Choroid plexus epithelial cell (primary cell): ENCODE measurements around the gene ERAL1.

ENCODE experiments used
- DNase-seq: peaks from one replicate; pipeline ENCODE4 v3.0.0-alpha.2; 2010; ENCODE audit warnings: low read depth
- H3K4me3 ChIP-seq: 2 replicates; pipeline ENCODE4 v1.5.1; 2011; ENCODE audit warnings: low read depth, mild to moderate bottlenecking, control low read depth, low read length, moderate library complexity
- TF ChIP-seq, protein P1 (sequence below): conservative IDR thresholded peaks from 2 replicates; pipeline ENCODE4 v1.5.1; 2011; ENCODE audit warnings: low read depth, mild to moderate bottlenecking, control low read depth, inconsistent platforms, low read length, moderate library complexity

The ERAL1 gene

DNA sequence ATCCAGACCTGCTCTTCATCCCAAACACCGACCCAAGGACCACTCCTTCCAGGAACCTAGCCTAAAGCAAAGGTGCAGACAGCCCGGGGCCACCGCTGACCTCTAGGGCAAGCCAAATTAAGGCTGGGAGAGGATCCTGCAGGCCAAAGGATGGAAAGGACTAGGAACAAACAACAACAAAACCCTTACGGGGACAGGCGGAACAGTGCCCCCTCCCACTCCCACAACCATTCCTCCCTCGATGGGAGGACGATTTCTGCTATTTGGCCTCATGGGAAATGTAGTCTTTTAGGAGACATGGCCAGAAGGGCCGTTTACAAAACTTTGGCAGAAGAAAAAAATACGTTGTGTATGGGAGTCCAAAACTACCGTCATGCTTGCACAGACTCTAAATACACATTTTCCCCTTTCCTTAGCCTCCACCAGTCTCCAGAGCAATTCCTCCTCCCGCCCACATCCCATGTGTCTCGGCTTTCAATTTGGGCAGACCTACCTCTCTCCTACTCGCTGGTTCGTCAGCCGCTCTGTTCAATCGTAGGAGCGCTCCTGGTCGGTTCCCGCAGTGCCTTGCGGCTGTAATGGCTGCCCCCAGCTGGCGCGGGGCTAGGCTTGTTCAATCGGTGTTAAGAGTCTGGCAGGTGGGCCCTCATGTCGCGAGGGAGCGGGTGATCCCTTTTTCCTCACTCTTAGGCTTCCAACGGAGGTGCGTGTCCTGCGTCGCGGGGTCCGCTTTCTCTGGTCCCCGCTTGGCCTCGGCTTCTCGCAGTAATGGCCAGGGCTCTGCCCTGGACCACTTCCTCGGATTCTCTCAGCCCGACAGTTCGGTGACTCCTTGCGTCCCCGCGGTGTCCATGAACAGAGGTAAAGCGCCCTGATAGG, at the start of gene ERAL1:
ERAL1 (plus strand) TSS at position 560 of the 879 bp plus-strand sequence; CDS start at position 579, 19 bp downstream.
- DNase-seq: peak; percentile 90
- TF ChIP-seq, protein P1, sequence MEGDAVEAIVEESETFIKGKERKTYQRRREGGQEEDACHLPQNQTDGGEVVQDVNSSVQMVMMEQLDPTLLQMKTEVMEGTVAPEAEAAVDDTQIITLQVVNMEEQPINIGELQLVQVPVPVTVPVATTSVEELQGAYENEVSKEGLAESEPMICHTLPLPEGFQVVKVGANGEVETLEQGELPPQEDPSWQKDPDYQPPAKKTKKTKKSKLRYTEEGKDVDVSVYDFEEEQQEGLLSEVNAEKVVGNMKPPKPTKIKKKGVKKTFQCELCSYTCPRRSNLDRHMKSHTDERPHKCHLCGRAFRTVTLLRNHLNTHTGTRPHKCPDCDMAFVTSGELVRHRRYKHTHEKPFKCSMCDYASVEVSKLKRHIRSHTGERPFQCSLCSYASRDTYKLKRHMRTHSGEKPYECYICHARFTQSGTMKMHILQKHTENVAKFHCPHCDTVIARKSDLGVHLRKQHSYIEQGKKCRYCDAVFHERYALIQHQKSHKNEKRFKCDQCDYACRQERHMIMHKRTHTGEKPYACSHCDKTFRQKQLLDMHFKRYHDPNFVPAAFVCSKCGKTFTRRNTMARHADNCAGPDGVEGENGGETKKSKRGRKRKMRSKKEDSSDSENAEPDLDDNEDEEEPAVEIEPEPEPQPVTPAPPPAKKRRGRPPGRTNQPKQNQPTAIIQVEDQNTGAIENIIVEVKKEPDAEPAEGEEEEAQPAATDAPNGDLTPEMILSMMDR: peak; percentile 11
- peak within 1 kb of the TSS; percentile 83 for H3K4me3 ChIP-seq

DNA sequence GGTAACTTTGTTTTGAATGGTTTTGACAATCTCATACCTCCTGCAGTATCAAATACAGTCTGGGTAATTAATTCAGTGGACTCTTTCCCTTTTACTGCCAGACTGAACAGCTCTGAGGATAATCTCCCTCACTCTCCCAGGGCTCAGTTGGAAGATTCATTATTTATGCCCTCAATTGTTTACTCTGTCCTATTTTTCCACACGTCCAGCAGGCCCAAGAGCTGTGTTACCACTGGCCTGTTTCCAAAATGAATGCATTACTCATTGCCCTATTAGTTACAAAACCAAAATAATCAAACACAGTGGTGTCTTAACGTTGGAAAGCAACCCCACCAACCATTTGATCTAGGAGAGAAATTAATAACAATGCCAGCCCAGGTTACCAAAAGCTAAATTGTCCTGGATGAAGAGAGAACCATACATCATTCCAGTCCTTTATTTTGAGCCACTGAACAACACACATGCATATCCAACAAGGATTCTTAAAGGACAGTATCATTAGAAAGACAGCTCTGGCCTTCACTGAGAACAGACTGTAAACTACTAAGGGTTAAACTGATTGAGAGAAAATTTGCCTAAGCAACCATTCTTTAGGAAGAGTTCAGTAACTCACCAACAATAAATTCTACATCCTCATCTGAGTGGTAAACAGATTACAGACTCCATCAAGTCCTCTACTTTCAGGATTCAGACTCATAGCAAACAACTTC, 46.7 kb upstream of the ERAL1 start:
- no peak overlapping the region for H3K4me3 ChIP-seq
- TF ChIP-seq, protein P1: no peak
- DNase-seq: peak; percentile 92

DNA sequence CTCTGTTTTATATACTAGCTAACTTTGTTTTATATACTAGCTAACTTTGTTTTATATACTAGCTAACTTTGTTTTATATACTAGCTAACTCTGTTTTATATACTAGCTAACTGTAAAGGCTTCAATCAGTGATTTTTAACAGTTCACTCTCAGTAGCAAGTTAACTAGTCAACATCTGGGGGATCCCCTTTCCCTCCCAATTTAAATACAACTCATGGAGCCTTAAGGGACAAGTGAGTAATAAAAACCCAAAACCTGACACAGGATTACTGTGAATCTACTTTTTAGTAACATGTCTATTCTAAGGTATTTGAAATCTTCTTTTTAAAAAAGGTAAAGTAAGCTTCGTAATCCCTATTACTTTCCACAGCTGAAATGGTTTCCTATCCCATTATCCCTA, 44.4 kb upstream of the ERAL1 start:
- no peak for DNase-seq
- TF ChIP-seq, protein P1: no peak
- no peak overlapping the region for H3K4me3 ChIP-seq

DNA sequence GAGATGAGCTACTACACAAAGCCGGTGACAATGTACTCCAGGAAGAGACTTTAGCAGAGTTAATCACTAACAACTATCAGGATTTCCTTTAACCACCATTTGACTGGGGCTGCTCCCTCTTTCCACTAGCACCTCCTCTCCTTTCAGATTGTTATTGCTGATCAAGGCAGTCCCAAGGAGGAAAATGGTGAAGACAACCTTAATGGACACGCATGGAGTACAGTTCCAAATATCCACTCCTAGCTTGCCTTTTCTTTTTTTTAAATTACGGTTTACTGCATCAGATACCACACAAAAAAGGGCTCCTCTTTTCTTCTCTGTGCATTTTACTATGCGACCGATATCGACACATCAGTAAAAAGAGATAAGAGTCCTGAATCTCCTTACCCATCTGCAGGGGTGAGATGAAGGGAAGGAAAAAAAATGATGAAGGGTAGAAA, 43.1 kb upstream of the ERAL1 start:
- peak; percentile 55 for DNase-seq
- TF ChIP-seq, protein P1: peak; percentile 11

DNA sequence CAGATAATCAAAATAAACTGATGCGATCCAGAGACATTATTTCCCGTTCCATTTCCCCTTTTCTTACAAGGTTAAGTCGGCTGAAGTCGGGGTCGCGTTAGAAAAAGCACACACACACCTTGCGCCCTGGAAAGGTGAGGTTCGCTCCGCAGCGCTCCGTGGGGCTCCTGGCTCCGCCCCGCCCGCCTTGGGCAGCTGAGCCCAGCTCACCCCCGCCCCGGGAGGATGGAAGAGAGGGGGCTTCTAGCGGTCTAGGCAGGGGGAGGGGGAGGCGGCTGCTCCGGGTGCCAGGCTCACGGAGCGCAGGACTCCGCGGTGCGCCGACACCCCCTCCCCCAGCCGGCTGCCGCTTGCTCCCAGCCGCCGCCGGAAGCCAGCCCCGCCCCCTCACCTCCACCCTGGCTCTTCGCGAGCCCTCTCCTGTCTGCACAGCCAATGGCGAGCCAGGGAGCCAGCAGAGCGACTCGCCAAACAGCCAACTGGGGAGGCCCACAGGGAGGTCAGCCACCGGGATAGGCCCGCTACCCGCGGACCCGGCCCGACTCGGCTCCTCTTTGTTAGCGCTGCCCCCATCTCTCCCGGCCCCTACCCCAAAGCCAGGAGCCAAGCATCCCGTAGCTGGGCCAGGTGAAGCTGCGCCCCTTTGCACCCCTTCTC, 42.6 kb upstream of the ERAL1 start:
- TF ChIP-seq, protein P1: no peak
- peak; percentile 98 for DNase-seq

More for the DNA sequence above, 43.1 kb upstream of the ERAL1 start:
- H3K4me3 ChIP-seq: peak overlapping the region; percentile 92

DNA sequence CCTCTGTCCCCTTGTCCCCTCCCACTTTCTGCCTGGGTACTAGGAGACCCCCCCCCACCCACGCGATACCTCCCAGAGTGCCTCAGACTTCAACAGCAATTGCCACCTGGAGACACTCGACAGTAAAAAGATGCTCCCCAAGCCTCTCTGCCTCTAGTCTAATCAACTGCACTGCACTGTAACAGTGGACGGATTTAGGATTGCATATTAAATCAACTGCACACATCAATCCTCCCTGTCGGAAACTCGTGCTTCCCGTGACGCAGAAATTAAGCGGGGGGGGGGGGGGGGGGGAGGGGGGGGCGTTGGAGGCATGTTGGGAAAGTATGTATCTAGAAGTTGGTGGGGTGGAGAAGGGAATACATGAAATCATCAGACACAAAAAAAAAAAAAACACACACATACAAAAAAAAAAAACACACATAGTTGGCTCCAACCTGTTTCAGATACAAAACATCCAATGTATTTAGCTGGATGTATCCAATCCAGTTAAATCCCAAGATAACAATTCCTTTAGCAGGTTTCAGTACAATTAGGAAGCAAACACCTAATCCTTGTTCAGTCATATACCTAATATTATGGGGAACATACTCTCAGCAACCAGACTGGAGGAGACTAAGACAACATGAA, 42.0 kb upstream of the ERAL1 start:
- peak; percentile 68 for DNase-seq
- peak overlapping the region; percentile 92 for H3K4me3 ChIP-seq
- TF ChIP-seq, protein P1: no peak

More for the DNA sequence above, 42.6 kb upstream of the ERAL1 start:
- H3K4me3 ChIP-seq: peak overlapping the region; percentile 92
